Transverse colon (tissue), 4 donors: ENCODE measurements around the gene KDM2B. TPM values are rescaled to one million over a fixed set of nuclear protein-coding genes. Genes with fewer than 3 reads are reported as not detected.

Source experiments
- DNase-seq: peaks from one replicate; pipeline ENCODE4 v3.0.0-alpha.2; 2019
- H3K27ac ChIP-seq, 4 donors: fragments of 200-600 bp; sonication (generic); 2 replicates each; pipeline ENCODE4 v1.5.1; 2016 to 2018; ENCODE audit warnings: inconsistent platforms in 4 of 4
- H3K27me3 ChIP-seq: fragments of 200-600 bp; sonication (generic); 2 replicates; pipeline ENCODE4 v1.5.1; 2017; ENCODE audit warnings: inconsistent platforms
- H3K36me3 ChIP-seq, 4 donors: fragments of 200-600 bp; sonication (generic); 2 replicates each; pipeline ENCODE4 v1.5.1; 2017 to 2019; ENCODE audit warnings: inconsistent platforms in 4 of 4
- H3K4me1 ChIP-seq, 4 donors: fragments of 200-600 bp; sonication (generic); 2 replicates each; pipeline ENCODE4 v1.5.1; 2017 to 2020; ENCODE audit warnings: inconsistent platforms in 4 of 4
- H3K4me3 ChIP-seq, 4 donors: fragments of 200-600 bp; sonication (generic); 1 replicate in 1 of 4; 2 replicates in 3 of 4; pipeline versions ENCODE4 v1.5.1 to v1.6.1; 2017 to 2019; ENCODE audit warnings: inconsistent platforms in 4 of 4
- H3K9me3 ChIP-seq, 2 donors: fragments of 200-600 bp; sonication (generic); 2 replicates each; pipeline ENCODE4 v1.5.1; 2017 to 2019; ENCODE audit warnings: inconsistent platforms in 2 of 2
- CTCF ChIP-seq, 5 experiments: fragments of 200-600 bp in 3 of 5; fragments of 450-650 bp in 2 of 5; sonication (generic) in 3 of 5; IDR thresholded peaks; 1 replicate in 2 of 5; 2 replicates in 3 of 5; pipeline ENCODE4 v1.5.1; 2016 to 2017; ENCODE audit warnings: antibody characterized with exemption in 5 of 5, inconsistent platforms in 3 of 5, mild to moderate bottlenecking in 2 of 5, moderate library complexity in 1 of 5
- EP300 ChIP-seq: sonication (generic); formaldehyde crosslinking; IDR thresholded peaks from one replicate; pipeline ENCODE4 v1.6.1; 2017; ENCODE audit warnings: antibody characterized with exemption, low read depth
- POLR2A ChIP-seq: fragments of 450-650 bp; IDR thresholded peaks from one replicate; pipeline ENCODE4 v1.6.1; 2016; ENCODE audit warnings: antibody characterized with exemption, mild to moderate bottlenecking, moderate library complexity
- POLR2AphosphoS5 ChIP-seq, 3 donors: sonication (generic); formaldehyde crosslinking; IDR thresholded peaks; one replicate each; pipeline ENCODE4 v1.6.1; 2016; ENCODE audit warnings: antibody characterized with exemption in 3 of 3
- WGBS, 2 donors: methylation state at CpG; one replicate each; pipeline ENCODE4 v1.1.5; 2018; ENCODE audit warnings: low coverage in 1 of 2; 5-methylcytosine and 5-hydroxymethylcytosine counted together
- in situ Hi-C, 4 donors: fragments of 200-750 bp; cut with MboI; loops; one replicate each; pipeline versions ENCODE4 v1.15.0 to v1.15.1; 2017; ENCODE audit warnings: low sequenced_read_pairs in 3 of 4, low pct_ligation_motif_present in 1 of 4, low pct_unique_long_range_greater_than_20kb in 1 of 4
- intact Hi-C: fragments of 100-400 bp; cut with DNase I; formaldehyde crosslinking; loops from one replicate; pipeline ENCODE4 v1.15.1; 2023; ENCODE audit warnings: low total_unique reads
- total RNA-seq, 4 donors: library from RNA; depleted of rRNA; stranded (reverse); fragments of >200 nt; gene quantifications; one replicate each; pipeline ENCODE4 v1.1.0, GENCODE V29; 2016

Gene KDM2B
- total RNA-seq, 4 donors from 2014 or later = 7.2 to 39.3 (median 15.2) TPM

DNA sequence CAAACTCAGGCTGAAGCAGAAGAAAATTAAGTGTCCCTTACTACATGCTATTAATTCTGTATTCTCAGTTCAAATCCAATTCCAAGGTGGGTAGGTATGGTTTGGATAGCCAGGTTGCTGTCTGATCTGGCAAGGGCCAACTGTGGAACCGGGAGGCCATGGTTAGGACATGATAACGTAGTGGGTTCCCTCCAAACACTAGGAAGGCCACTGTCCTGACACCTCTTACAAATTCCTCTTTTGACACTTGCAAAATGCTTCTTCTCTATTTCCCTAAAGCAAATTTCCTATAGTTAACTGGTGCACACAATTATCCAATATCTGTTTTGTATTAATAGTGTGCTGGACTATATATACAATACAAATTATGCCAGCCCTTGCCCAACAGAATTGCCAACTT is 110.1 kb downstream of the KDM2B start:
- no peak overlapping the region for H3K27ac ChIP-seq
- intact Hi-C loops = no loop called here
- H3K36me3 ChIP-seq = no peaks in the 10 kb centered on the region
- in situ Hi-C loops = no loop called here
- no peak for DNase-seq
- no peak overlapping the region for H3K4me3 ChIP-seq
- H3K9me3 ChIP-seq = no peaks in the 10 kb centered on the region
- no peaks in the 10 kb centered on the region for H3K27me3 ChIP-seq
- TF ChIP-seq POLR2A = no peak
- no peak for TF ChIP-seq EP300
- no peak for TF ChIP-seq CTCF (IDR thresholded peaks at IDR 0.05)
- TF ChIP-seq POLR2AphosphoS5 (IDR thresholded peaks at IDR 0.05) = no peak
- WGBS, 2 donors = 82 to 83% methylated on average over 2 of the region's 2 CpGs
- peaks cover 0 to 17% (median 12%) of the 10 kb centered on the region in 4 donors for H3K4me1 ChIP-seq

DNA sequence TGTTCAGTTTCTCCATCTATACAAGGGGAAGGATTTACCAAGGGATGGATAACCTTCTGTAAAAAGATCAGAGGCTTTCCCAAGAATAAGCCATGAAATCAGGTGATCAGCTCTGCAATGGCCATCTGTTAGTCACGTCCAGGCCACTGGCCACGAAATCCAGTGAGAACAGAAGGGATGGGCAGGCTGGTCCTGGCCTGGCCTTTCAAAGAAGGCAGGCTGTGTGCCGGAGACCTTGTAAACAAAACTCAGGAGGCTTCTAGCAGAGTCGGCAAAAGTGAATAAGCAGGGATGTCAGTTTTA is 112.4 kb downstream of the KDM2B start:
- TF ChIP-seq EP300 (no peak), POLR2AphosphoS5 (IDR thresholded peaks at IDR 0.05) (no peak), CTCF (IDR thresholded peaks at IDR 0.05) (no peak), POLR2A (no peak)
- Histone ChIP-seq H3K36me3 (no peaks in the 10 kb centered on the region), H3K9me3 (no peaks in the 10 kb centered on the region), H3K27me3 (no peaks in the 10 kb centered on the region), H3K27ac (peak overlapping the region in 1 of 4 donors; percentile 93), H3K4me1 (peaks cover 0 to 24% (median 19%) of the 10 kb centered on the region in 4 donors), H3K4me3 (no peak overlapping the region)
- in situ Hi-C loops (no loop called here), intact Hi-C loops (no loop called here)
- 63% methylated on average over 4 of the region's 4 CpGs; no CpG with 5 or more reads in 1 of the 2 donors for WGBS, 2 donors
- DNase-seq = no peak

DNA sequence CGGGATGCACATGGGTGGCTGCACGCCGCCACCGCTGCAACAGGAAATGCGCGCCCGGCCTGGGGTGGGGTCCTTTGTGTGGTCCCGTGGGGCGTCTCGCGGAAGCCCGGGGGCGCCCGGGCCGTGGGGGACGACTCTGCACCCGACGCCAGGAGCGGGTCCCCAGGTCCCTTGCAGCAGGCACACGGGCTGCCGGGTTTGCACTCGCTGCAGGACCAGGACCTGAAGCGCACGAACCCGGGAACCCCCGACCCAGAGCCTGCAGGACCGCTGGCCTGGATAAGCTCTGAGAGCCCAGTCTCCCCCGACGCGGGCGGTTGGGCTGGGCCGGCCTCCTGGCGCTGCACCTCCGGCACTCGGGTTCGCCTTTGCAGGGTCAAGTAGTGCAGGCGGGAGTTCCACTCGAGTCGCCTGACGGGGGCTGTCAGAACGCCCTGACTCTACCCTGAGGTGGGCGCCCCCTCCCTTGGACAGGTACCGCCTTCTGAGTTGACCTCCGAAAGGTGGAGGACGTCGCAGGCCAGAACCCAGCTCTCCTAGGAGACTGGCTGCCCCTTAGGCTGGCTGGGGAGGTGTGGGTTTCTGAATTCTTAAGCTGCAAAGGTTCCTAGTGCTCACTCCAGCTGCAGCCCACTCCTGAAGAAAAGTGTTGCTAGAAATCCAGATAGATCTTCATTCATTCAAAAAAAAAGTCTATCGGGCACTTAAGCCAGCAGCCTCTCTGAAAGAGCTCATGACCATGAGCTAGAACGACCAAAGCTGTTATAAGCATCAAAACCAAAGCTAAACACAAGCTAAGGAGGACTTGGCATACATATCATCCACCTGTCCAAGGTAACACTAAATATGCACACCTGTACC is 113.0 kb downstream of the KDM2B start:
- H3K36me3 ChIP-seq = no peaks in the 10 kb centered on the region
- H3K4me3 ChIP-seq = peak overlapping the region; percentile 41 to 74 (median 56)
- no peaks in the 10 kb centered on the region for H3K9me3 ChIP-seq
- in situ Hi-C loops (no loop called here), intact Hi-C loops (no loop called here)
- H3K27me3 ChIP-seq = no peaks in the 10 kb centered on the region
- 3 to 11% methylated on average over 19 to 36 of the region's 48 CpGs for WGBS, 2 donors
- peaks cover 0 to 24% (median 19%) of the 10 kb centered on the region in 4 donors for H3K4me1 ChIP-seq
- TF ChIP-seq CTCF (IDR thresholded peaks at IDR 0.05) (no peak), EP300 (no peak), POLR2A (no peak), POLR2AphosphoS5 (IDR thresholded peaks at IDR 0.05) (no peak)
- peak; percentile 38 for DNase-seq
- H3K27ac ChIP-seq = peak overlapping the region; percentile 56 to 93 (median 83)

DNA sequence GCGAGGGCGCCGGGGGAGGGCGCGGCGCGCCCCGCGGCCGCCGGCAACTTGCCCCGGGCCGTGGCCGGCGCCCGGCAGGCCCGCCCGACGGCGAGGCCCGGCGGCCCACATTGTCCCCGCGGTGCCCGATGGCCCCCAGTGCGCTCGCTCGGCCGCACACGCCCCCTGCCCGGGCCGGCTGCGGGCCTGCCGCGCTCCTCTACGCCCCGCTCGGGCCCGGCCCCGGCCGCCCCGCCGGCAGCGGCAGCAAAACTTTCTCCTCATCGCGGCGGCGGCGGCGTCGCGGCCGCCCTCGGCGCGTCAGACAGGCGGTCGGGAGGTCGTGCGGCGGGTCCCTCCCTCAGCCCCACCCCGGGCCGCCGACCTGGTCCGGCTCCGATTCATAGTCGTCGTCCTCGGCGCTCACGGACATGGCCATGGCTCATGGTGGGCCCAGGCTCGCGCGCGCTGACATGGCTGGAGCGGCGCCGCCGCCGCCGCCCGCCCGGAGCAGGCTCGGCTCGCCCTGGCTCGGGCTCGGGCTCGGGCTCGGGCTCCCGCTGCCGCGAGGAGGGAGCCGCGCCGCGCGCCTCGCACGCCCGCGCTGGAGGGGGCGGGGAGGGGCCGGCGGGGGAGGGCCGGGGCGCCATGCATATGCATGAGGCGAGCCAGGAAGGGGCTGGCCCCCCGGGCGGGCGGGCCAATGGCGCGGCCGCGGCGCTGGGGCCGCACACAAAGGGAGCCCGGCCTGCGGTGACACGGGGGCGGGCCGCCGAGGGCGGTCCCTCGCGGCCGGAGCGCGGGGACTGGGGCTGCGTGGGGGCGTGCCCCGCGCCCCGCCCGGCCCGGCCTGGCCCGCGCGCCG is 113.8 kb downstream of the KDM2B start:
- intact Hi-C loops = no loop called here
- in situ Hi-C loops = no loop called here
- peak overlapping the region; percentile 89 to 93 (median 91) for H3K27ac ChIP-seq

More for the DNA sequence above, 113.8 kb downstream of the KDM2B start:
- Histone ChIP-seq H3K9me3 (no peaks in the 10 kb centered on the region), H3K36me3 (no peaks in the 10 kb centered on the region), H3K27me3 (no peaks in the 10 kb centered on the region), H3K4me3 (peak overlapping the region; percentile 59 to 81 (median 74)), H3K4me1 (peaks cover 0 to 24% (median 19%) of the 10 kb centered on the region in 4 donors)
- TF ChIP-seq POLR2A (peak; percentile 12), POLR2AphosphoS5 (IDR thresholded peaks at IDR 0.05) (peak in 2 of 3 donors; percentile 29 to 39), EP300 (no peak), CTCF (IDR thresholded peaks at IDR 0.05) (no peak)
- peak; percentile 93 for DNase-seq
- no CpG with 5 or more reads among the region's 139 CpGs for WGBS, 2 donors
